Pons (tissue), 1 donor: Measurements from ENCODE around the gene LSM14A.
A peak's percentile ranks its signal among the peaks of the same experiment; 100 is the strongest.
"Not testable (repeated sequence)": the region's sequence is repeated elsewhere in the genome, so short reads cannot be mapped to it uniquely, and the experiment has no call there.

Experiments used
- DNase-seq: peaks from one replicate; pipeline ENCODE4 v3.0.0-alpha.2; 2016; ENCODE audit warnings: low spot score

Gene LSM14A

DNA sequence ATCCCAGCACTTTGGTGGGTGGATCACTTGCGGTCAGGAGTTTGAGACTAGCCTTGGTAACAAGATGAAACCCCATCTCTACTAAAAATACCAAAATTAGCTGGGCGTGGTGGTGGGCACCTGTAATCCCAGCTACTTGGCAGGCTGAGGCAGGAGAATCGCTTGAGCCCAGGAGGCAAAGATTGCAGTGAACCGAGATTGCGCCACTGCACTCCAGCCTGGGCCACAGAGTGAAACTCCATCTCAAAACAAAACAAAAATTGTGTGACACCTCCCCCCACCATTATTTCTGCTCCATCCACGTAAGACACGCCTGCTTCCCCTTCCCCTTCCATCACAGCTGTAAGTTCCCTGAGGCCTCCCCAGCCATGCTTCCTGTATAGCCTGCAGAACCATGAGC is 13.3 kb upstream of the LSM14A start:
- DNase-seq: not testable (repeated sequence)

DNA sequence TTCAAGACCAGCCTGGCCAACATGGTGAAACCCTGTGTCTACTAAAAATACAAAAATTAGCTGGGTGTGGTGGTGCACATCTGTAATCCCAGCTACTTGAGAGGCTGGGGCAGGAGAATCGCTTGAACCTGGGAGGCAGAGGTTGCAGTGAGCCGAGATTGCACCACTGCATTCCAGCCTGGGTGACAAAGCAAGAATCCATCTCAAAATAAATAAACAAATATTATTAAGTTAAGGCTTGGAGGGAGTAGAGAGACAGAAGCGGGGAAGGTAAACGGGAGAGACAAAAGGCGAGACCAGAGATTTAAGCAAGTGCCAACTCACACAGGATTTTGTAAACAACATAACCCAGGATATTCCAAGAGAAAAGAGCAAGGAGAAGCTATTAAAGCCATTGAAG is 12.8 kb upstream of the LSM14A start:
- DNase-seq: not testable (repeated sequence)

DNA sequence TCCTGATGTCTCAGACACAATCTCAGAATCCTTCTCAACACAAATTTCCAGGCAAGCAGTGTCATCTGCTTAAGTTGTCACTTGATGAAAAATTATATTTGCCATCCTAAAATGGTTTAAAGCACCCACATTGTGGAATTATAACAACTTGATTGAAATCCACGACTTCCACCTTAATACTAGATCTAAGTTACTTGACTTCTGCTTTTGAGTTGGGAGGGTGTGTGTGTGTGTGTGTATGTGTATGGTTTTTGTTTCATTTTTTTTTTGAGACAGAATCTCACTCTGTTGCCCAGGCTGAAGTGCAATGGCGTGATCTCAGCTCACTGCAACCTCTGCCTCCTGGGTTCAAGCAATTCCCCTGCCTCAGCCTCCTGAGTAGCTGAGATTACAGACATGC is 10.4 kb upstream of the LSM14A start:
- DNase-seq: not testable (repeated sequence)

DNA sequence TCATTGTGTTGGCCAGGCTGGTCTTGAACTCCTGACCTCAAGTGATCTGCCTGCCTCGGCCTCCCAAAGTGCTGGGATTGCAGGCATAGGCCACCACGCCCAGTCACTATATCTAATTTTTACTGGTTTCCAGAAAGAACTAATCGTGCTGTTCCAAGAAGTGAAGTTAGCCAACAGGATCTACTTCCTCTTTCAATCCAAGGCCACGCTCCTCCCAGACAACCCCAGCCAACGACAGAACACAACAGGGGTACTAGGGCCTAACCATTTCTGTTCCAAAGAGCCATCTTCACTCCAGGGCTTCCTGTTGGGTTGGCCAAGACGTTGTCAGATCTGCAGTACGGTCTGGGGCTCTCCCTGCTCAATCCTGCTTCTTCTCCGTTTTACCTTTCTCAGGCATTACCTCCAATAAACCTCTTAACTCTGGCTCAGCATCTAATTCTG is 7.0 kb upstream of the LSM14A start:
- no peak for DNase-seq

DNA sequence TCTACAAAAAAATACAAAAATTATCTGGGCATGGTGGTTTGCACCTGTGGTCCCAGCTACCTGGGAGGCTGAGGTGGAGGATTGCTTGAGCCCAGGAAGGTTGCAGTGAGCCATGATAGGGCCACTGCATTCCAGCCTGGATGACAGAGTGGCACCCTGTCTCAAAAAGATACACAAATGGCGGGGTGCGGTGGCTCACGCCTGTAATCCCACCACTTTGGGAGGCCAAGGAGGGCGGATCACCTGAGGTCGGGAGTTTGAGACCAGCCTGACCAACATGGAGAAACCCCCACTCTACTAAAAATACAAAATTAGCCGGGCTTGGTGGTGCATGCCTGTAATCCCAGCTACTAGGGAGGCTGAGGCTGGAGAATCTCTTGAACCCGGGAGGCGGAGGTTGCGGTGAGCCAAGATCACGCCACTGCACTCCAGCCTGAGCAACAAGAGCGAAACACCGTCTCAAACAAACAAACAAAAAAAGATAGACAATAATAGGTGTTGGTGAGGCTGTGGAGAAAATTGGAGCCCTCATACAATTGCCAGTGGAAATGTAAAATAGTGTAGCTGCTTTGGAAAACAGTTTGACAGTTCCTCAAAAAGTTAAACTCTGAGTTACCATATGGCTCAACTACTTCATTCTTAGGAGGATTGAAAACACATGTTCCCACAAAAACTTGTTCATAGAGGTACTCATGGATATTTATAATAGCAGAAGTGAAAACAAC is 2.7 kb upstream of the LSM14A start:
- not testable (repeated sequence) for DNase-seq

DNA sequence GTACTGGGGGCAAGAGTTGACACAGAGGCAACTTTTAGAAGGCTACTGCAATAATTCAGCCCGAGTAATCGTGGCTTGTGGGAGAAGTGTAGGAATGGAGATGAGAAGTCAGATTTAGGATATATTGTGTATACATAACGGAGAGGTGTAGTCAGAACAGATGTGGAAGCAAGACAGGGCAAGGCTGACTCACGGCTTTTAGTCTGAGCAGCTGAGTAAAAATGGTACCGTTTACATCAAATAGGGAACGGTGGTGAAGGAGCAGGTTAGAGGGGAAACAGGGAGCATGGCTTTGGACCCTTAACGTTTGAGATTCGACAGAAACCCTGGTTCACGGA is 796 bp upstream of the LSM14A start:
- DNase-seq: no peak

DNA sequence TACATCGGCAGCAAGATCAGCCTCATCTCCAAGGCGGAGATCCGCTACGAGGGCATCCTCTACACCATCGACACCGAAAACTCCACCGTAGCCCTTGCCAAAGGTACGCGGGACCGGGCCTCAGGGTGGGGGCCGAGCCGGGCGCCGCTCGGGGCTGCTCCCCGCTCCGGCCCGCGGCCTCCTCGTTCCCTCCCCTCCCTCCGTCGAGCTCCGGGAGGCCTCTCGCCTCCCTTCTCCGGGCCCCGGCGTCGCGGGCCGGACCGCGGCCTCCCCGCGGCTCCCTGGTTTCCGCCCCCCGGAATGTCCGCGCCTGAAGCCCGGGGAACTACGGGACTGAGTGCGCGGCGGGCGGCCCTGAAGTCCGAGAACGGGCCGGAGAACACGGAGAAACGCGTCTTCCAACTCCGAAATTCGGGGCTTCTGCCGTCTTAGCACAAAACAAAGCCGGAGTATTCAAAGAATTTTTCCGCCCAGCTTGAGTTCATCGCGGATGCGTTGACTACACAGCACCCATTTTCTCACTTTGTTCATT is 423 bp downstream of the LSM14A start:
- peak; percentile 42 for DNase-seq

DNA sequence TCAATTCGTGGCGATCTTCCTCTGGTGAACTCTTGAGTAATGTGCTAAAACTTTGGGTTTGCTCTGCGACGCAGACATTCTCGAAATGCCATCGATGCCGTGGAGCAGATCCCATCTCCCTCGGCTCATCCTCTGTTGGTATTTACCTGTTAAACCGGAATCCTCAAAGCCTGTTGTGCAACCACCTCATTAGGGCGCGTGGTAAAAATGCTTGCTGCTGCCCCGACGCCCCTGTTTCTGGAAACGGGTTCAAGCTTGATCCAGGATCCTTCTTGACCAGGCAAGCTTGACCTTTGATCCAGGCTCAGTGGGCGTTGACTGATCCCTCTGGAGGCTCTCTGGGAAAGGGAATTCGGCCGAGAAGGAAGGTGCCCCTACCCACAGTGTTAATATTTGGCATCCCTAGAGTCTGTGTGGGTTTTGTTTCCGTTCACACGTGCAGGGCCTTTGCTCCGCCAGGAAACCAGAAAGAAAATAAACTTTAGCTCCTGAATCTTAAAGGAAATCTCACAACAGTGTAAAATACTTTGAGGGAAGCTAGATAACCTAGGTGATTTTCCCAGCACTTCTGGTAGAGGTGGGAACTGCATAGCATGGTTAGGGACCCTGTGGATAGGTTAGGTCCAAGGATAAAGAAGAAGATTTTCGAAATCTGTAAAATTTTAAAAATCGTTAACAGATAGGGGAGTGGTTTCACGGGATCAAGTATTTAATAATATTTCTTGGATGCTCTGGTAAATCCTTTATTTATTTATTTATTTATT is 1.1 kb downstream of the LSM14A start:
- DNase-seq: peak; percentile 29

DNA sequence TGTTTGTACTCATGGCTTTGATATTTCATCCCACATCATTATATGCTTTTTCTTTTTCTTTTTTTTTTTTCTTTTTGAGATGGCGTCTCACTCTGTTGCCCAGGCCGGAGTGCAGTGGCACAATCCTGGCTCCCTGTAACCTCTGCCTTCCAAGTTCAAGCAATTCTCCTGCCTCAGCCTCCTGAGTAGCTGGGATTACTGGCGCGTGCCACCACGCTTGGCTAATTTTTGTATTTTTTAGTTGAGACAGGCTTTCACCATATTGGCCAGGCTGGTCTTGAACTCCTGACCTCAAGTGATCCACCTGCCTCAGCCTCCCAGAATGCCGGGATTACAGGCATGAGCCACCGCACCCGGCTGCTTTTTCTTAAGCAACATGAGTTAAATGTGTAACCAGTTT is 2.9 kb downstream of the LSM14A start:
- DNase-seq: not testable (repeated sequence)

DNA sequence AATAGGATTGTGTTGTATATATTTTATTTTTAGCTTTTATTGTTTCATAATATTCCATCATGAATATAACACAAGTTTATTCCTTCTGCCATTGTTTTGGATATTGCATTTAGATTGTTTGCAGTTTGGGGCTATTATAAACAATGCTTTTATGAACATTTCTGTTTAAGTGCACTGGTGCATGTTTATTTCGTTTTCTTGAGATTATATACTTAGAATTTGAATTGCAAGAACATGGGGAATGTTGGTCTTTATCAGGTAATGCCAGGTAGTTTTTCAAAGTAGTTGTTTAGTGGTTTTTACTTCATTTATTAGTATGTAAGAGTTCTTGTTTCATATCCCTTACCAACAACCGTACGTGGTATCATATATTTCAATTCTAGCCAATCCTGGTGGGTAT is 4.3 kb downstream of the LSM14A start:
- no peak for DNase-seq

DNA sequence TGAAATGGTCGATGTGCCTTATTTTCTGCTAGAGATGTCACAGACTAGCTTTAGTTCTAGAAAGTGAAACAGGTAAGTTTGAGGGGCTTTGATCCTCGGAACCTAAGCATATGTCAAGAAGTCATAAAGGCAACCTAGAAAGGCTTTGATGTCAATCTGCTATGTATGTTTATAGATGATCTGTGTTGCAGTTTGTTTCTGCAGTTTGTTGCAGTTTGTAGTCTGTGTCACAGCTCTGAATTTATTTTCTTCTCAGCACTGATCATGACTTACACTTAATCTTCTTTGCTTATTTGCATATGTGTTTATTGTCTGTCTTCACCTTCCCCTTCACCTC is 5.9 kb downstream of the LSM14A start:
- DNase-seq: no peak

DNA sequence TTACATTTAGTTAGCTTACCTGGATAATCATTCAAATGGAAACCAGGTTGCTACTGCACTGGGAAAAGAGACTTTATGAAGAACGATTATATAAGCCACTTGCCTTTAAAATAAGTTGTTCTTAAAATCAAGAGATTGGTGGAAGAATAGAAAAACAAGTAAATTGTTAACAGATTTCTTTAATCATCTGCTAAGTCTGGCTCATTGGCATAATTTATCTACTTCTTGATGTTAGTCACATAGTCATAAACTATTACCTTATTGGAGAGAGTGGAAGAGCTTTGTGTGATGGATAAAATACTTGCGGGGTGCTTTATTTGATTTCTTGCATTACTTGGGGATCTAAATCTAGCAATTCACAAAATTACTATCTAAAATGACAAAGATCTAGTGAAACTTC is 6.8 kb downstream of the LSM14A start:
- no peak for DNase-seq

DNA sequence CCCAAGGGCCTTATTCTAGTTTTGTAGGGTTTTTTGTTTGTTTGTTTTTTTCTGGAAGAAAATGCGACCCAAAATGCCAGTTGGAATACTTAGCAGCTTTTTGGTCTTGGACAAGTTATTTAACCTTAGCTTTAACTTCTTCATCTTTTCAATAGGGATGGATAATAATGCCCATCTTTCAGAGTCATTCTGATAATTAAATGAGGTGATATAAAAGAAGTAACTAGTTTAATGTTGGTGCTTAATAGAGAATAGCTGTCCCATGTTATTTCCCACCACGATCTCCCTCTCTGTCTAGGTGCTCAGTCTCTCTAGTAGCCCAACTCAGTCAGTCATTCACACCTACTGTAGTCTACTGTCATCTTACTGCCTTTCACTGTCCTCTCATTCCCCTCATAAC is 8.0 kb downstream of the LSM14A start:
- no peak for DNase-seq

DNA sequence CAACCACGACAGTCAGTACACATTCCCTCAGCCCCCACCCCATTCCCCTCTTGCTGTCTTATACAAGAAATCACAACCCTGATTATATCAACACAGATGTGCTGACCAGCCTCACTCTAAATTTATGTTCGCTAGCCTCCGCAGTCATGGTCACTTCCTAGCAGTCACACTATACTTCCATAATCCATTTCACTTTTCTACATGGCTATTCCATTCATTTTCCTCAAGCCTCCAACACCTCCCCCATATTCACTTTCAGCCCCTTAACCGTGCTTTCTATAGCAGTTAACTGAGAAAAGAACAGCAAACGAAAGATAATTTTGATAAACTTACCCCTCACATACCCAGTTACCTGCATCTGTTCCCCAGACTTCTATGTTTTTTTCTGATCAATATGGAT is 8.4 kb downstream of the LSM14A start:
- no peak for DNase-seq

DNA sequence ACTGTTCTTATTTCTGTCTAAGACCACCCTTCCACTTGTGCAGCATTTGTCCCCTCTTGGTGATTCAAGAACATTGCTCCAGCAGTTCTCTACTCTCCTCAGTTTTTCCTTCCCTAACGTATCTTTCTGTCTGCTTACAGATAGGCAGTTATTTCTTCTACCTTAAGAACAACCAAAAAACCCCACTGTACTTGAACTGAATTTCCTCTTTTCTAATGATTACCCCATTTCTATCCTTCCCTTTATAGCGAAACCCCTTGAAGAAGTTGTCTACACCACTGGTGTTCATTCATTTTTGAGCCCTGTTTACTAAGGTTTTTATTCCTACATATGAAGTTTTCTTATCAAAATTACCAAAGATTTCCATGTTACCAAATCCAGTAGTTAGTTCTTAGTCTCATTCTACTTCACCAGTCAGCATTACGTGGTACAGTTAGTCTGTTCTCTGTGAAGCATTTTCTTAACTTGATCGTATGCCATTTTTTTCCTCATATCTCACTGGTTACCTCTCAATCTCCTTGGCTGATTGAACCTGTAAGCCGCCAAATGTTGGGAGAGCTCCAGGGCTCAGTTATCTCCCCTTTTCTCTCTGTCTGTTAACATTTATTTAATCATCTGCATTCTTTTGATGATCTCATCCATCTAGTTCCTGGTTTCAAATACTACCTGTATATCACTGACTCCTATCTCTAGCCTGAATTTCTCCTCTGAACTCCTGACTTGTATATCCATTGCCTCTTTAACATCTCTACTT is 9.0 kb downstream of the LSM14A start:
- no peak for DNase-seq

DNA sequence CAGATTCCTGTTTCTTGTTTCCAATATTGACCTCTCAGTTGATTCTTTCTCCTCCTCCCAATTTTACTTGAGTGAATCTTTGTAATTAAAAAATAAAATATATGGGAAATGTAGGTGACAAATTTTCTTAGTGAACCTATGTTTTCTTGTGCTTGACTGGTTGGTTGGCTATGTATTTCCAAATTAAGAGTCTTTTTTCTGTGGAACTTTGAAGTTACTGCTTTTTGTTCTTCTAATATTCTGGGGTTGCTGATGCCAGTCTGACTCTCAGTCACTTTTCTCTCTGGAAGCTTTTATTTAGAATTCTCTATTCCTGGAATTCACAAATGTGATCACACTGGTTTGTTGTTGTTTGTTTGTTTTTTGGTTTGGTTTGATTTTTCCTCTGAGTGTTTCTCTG is 9.8 kb downstream of the LSM14A start:
- no peak for DNase-seq

DNA sequence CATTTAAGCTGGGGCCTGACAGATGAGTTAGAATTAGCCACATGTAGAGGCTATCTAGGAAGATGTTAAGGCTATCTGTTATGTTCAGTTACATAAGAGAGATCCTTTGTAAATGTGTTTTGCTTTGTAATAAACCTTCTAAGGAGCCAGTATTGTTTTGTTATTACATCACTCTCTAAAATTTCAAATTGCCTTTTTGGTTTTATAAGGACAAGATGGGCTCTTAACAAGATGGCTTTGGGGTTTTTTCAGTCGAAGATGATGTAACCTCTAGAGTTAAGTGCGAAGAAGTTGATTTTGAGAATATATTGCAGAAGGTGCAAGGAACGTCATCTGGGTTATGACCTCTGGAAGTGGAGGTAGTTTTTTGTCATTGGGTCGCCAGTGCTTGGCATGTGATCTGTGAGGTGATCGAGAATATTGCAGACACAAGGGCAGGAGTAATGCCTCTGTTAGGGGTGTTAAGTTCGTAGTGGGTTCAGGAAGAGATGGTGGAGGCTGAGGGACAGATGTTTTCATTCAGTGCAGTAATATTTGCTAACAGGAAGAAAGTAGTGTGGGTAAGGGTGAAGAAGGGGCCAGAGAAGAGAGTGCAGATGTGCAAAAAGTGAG is 12.7 kb downstream of the LSM14A start:
- no peak for DNase-seq

DNA sequence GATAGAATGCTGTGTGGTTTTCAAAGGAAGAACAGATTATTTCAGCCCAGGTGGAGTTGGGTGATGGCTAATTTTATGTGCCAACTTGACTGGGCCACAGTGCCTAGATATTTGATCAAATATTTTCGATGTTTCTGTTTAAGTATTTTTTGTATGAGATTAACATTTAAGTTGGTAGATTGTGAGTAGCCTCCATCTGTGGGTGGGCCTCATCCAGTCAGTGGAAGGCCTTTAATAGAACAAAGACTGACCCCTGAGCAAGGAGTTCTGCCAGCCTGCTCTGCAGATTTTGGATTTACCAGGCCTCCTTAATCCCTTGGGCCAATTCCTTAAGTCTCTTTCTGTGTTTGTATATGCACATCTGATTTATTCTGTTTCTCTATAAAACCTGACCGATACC is 13.9 kb downstream of the LSM14A start:
- DNase-seq: no peak

DNA sequence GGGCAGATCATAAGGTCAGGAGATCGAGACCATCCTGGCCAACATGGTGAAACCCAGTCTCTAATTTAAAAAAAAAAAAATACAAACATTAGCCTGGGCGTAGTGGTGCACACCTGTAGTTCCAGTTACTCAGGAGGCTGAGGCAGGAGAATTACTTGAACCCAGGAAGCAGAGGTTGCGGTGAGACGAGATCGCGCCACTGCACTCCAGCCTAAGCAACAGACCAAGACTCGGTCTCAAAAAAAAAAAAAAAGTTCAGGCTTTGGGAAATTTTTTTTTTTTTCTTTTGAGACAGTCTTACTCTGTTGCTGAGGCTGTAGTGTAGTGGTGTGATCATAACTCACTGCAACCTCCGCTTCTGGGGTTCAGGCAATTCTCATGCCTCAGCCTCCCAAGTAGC is 14.7 kb downstream of the LSM14A start:
- no peak for DNase-seq

DNA sequence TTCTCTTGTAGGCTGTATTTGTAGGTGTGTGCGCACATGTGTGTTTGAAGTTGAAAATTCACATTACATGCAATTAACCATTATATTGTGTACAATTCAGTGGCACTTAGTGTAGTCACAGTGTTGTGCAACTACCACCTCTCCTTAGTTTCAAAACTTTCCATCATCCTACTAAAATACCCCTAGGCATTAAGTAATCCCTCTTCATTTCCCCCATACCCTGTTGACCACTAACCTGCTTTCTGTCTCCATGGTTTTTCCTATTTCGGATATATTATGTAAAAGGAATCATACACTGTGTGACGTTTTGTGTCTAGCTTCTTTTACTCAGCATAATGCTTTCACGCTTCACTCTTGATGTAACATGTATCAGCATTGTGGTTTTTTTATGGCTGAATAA is 16.1 kb downstream of the LSM14A start:
- DNase-seq: no peak

DNA sequence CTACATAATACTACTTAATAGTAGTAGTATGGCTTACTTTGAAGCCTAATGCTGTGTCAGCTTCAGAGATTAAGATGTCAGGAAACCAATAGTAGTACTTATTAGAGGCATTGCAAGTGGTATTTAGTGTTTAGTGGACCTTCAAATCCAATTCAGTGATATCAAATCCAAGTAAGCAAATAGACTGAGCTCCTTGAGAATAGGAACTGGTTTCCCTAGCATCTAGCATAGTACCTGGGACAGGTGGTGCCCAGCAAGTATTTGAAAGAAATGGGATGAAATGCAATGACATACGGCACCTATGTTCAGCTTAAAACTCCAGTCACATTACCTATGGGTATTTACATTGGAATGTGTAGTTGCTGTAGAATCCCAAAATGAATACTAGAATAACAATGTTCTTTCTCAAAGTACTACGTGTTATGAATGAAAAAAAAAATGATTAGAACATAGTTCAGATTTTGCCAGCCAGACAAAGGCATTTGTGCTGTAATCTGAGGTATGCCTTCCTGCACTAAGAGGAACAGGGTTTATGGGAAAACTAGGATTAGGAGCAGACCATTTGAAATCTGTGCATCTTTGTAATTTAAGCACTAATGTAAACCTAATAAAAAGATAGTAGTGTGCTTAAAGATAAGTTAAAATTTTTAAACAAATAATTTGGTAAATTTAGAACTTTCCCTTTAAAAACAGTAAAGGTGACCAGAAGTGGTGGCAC is 17.1 kb downstream of the LSM14A start:
- no peak for DNase-seq

DNA sequence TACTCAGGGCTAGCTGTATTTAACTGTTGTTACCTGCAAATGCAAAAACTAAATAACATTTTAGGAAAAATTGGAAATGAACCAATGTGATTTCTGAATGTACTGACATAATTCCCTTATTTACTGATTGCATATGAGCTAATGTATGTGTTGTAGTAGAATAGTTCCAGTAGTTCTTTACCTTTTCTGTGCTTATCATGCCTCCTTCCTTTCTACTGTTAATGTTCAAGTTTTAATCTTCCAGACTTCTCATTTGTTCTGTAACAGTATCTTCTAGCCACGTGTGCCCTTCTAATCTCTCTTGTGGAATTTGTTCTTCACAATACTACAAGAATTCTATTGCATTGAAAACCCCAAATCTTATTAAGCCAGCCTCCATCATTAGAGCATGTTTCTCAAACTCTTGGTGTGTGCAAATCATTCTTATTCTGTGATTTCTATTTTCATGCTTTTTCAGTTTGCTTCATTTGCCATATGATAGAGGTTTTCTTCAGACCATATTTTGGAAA is 17.7 kb downstream of the LSM14A start:
- DNase-seq: no peak
